Activated gamma-delta T cell (primary cell): ENCODE measurements around the gene NRG3.

ENCODE experiments used
- DNase-seq: peaks from one replicate; lab custom pipeline; 2025; lab: John Stamatoyannopoulos, UW

Gene NRG3

DNA sequence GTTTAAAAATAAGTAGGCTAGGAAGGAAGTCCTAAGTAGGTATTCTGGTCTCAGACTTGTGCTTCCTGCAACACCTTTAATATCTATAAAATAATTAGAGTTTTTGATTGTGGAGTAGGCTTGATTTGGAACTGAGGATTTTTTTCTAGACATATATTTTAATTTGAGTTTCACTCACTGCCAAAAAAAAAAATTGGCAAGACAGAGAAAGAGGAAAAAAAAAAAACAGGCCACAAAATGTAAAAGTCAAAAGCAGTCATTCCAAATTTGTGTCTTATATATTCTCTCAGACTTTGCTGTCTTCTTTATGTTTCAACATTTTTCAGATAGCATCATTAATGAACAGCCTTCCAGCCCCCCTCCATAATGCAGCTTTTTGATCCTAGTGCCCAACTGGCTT, 346.1 kb downstream of the NRG3 start:
- no peak for DNase-seq

DNA sequence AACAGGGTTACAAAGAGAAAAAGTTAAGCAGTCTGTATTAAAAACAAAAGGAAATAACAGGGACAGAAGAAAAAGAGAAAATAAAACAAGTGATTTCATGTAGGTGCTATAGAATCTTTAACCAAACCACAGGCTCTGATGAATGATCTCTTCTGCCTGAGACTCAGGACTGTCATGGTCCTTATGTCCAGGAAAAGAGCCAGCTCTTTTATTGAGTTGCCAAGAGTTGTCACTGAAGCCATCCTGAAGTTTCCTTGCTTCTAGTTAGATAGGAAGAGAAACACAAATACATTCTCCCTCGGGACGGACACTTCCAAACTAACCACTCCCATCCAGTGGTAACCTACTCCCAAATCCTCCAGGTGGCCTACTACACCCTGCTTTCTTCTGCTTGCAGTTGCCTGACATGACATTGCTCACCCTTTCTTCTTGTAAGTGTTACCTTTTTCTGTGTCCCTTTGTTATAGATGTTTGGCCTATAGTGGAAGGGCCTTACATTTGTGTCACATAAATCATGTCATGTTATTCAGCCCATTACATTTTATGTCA, 346.7 kb downstream of the NRG3 start:
- DNase-seq = no peak

- DNase-seq = no peak
Measured at GRCh38 chr10:82228701-82229100, 353.7 kb downstream of the NRG3 start.

DNA sequence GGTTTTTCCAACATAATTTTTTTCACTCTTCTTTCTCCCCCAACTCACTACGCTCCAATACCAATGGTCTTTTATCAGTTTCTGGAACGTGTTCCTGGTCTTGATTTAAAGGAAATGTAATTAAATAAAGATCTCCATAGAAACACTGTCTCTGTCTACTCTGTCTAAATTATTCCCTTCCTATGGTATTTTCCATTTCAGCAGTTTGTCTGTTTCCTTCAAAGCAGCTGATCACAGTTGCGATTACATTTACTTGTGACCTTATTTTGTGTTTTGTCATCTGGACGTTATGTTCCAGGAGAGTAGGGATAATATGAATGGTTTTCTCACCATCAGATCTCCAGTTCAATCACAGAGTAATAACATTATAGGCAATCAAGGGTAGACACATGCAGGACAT, 359.2 kb downstream of the NRG3 start:
- no peak for DNase-seq

DNA sequence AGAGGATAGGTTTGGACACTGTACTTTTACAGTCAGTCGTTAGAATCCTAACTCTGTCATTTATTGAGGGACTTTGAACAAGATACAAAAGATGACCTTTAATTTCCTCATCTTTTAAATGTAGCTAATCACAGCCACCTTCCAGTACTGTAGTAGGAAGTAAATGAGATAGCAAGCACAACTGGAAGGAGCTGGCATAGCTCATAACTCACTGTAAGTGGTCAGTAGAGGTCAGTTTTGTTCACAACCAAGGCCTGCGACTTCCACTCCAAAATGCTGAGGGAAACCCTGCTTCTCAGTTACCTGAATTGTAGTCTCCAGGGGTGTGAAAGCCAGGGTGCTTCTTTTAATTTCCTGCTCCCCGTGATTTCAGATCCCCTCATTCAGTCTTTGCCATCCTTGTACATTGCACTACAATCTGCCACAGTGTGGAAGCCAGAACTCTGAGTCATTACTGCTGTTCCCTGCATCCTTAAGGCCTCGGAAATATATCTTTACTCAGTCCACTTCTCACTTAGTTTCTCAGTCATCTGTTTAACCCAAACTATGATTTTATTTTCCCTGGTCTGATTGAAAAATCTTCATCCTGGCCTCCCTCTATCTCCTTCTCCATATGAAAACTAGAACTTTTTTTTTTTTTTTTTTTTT, 361.2 kb downstream of the NRG3 start:
- DNase-seq = no peak

GRCh38 chr10:82238291-82238690, 363.3 kb downstream of the NRG3 start:
- DNase-seq = no peak

GRCh38 chr10:82240408-82240807, 365.4 kb downstream of the NRG3 start:
- no peak for DNase-seq

DNA sequence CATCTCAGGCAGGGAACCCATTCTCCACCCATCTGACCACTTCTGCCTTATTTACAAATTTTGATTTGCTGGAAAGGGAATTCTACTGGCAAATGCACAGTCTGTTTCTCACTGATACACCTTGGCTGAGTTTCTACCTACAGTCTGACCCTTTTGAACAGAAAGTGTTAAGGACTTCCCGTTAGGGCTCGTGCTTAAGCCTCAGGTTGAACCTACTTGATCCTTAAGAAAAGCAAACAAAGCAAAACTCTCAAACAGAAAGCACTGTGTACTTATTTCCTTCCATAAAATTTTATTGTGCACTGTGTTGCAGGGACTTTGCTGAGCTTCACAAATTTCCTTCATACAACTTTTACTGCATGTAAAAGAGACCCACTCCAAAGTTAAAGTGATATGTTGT, 367.8 kb downstream of the NRG3 start:
- DNase-seq = no peak

- no peak for DNase-seq
Measured at GRCh38 chr10:82245157-82245556, 370.2 kb downstream of the NRG3 start.

- no peak for DNase-seq
Measured at GRCh38 chr10:82245906-82246560, 371.0 kb downstream of the NRG3 start.

- DNase-seq = no peak
Measured at GRCh38 chr10:82249141-82249540, 374.1 kb downstream of the NRG3 start.

DNA sequence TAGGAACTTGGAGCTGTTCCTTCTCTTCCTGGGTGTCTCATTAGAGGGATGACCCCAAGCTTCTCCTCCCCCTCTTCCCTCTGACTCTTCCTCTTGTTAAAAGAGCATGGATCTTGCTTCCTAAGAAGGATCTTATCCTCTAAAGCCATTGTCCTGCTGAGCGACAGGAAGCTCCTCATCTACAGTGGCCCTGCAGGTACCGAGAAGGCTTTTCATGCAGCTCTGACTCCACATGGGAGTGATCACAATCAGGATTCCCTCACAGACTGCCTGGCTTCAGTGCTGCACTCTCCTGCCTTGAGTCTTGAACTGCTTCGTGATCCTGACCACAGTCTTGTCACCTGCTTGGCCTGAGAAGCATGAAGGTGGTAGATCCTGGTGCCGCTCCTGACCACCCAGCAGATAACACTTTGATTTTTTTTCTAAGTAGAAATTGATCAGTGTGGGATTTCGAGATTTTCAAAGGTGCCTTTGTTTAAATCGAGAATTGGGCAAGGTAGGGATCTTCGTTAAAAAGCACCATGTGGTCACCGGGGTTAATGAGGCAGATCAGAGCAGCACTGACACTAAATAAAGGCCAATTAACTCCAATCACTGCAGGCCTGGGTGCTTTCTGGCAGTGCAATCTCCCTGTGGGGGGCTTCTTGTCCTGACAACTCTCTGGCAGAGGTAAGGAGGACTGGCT, 376.4 kb downstream of the NRG3 start:
- no peak for DNase-seq

- DNase-seq = no peak
Measured at GRCh38 chr10:82252081-82252480, 377.1 kb downstream of the NRG3 start.

GRCh38 chr10:82254237-82254636, 379.2 kb downstream of the NRG3 start:
- no peak for DNase-seq

DNA sequence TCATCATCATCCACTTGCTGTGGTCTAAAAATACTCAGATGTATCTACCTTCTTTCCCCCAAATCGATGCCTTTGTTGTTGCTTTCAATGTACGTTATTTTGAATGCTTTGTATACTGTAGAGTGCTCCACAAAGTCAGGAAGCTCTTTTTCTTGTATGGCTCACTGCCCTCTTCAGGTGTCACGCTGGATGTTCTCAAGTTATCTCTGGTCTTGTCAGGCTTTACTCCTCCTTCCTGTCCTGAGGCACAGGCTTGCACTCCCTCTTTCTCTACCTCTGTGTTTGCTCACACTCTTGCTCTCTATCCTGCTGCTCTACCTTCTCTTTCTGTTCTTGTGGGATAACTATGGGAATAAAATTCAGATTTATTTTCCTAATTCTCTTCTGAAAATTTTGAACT, 381.3 kb downstream of the NRG3 start:
- DNase-seq = no peak

- no peak for DNase-seq
Measured at GRCh38 chr10:82266438-82266837, 391.4 kb downstream of the NRG3 start.

- DNase-seq = no peak
Measured at GRCh38 chr10:82267014-82267413, 392.0 kb downstream of the NRG3 start.

DNA sequence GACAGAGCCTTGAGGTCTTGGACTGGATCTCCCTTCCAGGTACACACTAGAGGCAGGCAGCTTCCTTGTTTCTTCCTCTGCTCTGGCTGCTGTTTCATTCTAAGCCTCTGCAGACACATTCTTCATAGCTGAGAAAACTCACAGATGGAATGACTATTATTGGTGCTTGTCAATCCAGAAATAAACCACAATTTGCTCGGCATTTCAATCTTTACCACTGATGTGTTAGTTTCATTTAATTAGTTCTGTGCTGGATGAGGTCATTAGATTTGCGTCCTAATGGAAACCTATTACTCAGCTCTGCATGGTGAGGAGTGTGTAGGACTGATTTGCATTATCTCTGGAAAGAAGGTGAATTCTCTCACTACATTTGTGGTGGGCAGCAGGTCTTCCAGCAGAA, 392.5 kb downstream of the NRG3 start:
- DNase-seq = no peak

- no peak for DNase-seq
Measured at GRCh38 chr10:82267960-82268359, 393.0 kb downstream of the NRG3 start.

GRCh38 chr10:82277591-82277990, 402.6 kb downstream of the NRG3 start:
- no peak for DNase-seq

- DNase-seq = no peak
Measured at GRCh38 chr10:82278401-82279182, 403.6 kb downstream of the NRG3 start.

GRCh38 chr10:82282782-82283456, 407.9 kb downstream of the NRG3 start:
- DNase-seq = no peak
